ENCODE measurements around the gene ATP5PB.

ATP5PB gene

GRCh38 chr1:111476214-111476613 is 26.9 kb downstream of the ATP5PB start:
- DNase-seq = no peak

DNA sequence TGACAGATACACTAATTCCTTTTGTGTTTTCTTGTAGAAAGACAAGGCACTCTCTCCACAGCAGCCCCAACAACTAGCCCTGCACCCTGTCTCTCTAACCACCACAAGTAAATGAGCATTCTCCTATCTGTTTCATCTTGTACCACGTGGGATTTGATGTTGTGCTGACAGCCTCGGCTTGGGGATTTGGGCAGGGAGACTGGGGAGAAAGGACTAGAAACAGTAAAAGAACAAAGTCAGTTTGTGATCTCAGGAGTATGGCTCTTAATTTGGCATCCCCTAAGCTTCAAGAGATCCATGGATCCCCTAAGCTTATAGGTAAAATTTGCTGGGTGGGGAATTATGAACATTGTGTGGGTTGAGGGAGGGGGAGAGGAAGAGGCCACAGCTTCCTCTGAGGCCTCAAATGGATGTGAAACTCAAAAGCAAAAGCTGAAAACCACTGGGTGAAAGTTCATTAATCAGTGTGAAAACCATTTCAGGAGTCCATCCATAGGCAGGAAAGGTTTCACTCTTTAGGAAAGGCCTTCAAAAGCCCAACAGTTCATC is 27.6 kb downstream of the ATP5PB start:
- peak; percentile 33 for DNase-seq

GRCh38 chr1:111480674-111481073 is 31.4 kb downstream of the ATP5PB start:
- no peak for DNase-seq

DNA sequence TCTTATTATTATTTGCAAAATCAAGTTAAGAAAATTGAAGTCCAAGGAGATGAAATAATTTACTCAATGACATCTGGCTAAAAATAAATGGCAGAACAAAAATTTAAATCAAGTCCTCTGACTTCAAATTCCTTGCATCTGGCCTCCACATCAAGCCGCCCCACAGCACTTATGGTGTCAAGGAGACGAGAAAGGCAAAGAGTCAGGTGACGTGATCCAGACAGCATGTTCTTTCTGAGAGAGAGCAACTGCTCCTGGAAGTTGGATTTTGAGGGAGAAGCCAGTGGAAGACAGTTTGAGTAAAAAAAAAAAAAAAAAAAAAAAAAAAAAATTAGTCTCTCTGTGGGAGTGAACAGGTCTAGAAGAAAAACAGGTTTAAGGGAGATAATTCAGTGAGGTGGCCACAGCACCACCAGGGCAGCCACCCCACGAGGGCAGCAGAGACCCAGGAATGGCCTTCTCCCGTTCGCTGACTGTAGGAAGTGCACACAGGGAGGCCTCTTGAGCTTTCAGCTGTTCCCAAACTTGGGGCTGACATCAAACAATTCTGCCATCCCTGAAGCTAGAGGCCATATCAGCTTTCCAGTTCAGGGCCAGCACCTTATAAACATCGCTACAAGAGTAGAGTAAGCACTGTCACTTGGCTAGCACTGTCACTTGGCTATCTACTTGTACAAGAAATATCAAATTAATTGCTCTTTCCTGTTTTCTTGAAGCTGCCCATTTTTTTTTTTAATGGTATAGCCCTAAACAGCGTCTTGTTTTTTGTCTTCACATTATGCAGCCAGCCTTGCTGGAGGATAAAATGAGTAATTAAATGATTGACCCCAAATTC is 32.3 kb downstream of the ATP5PB start:
- DNase-seq = peak; percentile 68

DNA sequence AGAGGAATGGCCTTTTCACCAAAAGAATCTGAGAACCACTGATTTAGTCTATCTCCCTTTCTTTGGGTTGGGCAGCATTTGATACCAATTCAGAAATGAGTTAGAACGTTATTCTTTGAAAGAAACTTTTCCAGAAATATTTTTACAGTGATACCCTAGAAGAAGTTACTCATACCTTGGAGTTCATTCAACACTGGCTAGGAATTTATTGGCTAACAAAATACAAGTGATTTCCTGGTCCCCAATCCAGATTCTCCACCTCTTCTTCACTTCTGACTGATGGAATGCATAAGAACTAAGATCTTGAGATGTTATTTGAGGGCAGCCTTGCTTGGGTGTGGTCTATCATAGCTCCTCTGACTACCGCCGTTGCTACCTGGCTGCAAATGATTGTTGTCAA is 33.9 kb downstream of the ATP5PB start:
- no peak for DNase-seq

- no peak for DNase-seq
These were observed 34.6 kb downstream of the ATP5PB start for GRCh38 chr1:111483876-111484275.

GRCh38 chr1:111484391-111485026 is 35.2 kb downstream of the ATP5PB start:
- DNase-seq = no peak

DNA sequence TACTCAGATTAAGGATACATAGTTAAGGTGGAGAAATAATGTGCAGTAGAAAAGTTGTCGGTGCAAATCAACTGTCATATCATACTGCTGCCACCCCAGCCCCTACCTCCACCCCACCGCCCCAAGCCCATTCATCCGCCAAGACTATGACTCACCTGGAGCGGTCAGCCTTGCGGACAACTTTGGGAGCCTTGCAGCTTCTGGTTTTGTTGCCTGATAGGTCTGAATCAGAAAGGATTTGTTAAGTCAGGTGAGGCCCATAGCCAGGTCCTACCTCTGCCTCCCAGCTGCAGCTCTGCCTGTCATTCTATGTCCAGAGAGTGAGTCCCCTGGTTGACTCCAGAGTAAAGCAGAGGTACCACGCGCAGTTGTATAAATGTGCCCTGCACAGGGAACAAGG is 37.2 kb downstream of the ATP5PB start:
- DNase-seq = no peak

GRCh38 chr1:111487133-111487532 is 37.9 kb downstream of the ATP5PB start:
- DNase-seq = no peak

GRCh38 chr1:111488669-111489068 is 39.4 kb downstream of the ATP5PB start:
- no peak for DNase-seq

GRCh38 chr1:111489604-111490003 is 40.3 kb downstream of the ATP5PB start:
- no peak for DNase-seq

GRCh38 chr1:111490220-111490619 is 41.0 kb downstream of the ATP5PB start:
- DNase-seq = no peak

DNA sequence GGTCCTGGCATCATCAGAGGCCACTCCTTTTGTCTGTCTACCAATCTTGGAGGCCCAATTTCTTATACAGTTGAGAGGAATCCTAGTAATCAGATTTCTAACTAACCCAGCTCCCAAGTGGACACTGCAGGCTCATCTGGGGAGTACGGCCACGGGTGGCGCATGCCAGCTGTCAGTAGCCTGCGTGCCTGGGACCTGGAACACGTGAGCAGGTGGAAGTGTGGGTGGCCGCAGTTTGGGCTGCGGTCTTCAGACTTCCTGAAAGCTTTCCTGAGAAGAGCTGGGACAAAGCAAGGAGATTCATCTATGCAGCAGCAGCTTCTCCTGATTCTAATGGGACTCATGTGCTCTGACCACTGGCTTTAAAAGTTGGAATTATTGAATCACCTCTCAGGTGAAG is 41.8 kb downstream of the ATP5PB start:
- no peak for DNase-seq

DNA sequence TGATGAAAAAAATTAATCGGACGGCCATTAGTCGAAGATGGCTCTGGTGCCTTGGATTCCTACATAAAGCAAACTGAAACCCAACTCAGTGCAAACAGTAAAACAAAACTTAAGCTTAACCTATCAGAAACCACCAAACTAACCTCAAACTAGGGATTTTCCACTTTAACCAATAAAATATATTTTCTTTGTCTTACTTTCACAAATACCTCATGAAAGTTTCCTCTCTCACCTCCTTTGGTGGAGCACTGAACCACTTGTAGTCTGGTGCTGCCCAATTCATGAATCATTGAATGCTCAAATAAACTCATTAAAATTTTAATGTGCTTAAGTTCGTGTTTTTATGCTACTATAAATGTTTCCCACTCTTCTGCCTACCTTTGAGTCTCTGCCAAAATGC is 47.1 kb downstream of the ATP5PB start:
- DNase-seq = no peak

GRCh38 chr1:111497592-111497991 is 48.3 kb downstream of the ATP5PB start:
- no peak for DNase-seq

DNA sequence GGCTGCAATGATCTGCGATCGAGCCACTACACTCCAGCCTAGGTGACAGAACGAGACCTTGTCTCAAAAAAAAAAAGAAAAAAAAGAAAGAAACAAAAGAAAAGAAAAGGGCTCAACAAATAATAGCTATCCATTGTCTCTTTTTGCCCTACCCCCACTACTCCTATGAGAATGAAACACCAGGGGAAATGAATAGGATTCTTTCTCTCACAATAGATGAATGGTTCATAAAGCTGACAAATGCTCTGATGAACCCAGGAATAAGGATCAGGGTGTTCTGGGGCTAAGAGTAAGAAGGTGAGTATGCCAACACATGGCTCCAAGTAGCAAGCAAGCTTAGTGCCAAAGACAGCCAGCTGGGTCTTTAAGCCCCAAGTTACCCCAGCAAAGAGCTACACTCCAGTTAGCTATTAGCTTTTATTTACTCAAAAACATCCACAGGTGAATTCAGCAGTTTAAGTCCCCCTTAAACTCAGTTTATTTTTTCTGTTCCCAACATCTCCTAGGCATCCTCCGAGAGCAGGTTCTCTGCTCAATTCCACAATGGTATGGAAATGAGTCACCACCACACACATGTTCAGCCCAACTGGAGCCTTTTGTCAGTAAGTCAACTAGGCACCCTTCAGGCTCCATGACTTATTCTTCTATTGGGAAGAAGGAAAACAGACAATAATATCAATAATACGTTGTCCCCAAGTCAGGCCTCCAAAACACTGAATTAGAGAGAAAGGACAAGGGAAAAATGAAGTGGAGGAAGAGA is 49.9 kb downstream of the ATP5PB start:
- no peak for DNase-seq

DNA sequence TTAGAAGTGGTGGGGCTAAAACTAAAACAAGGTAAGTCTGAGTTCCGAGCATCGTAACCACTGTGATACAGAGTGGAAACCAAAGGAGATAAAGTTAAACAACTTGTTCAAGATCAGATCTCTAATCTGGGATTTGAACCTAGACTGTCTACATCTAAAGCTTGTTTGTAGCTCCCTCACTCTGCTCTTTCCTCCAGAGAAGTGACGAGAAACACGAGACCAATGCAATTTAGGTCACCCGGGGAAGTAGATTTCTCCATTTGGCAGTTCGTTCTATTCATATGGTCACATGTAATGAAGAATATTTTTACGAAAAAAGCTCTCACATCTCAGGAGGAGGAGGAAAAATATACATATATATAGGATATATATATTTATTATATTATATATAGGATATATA is 52.4 kb downstream of the ATP5PB start:
- DNase-seq = no peak

GRCh38 chr1:111503585-111504060 is 54.4 kb downstream of the ATP5PB start, which contains the start of the genes ADORA3 and TMIGD3:
Gene ADORA3, minus strand, starts transcription at chr1:111503633. Its CDS starts 279 bp downstream, at chr1:111503354.
Gene TMIGD3, minus strand, starts transcription at chr1:111503633. Its CDS starts 279 bp downstream, at chr1:111503354.
- no peak for DNase-seq

- DNase-seq = no peak
These were observed 54.8 kb downstream of the ATP5PB start for GRCh38 chr1:111504097-111504496.

DNA sequence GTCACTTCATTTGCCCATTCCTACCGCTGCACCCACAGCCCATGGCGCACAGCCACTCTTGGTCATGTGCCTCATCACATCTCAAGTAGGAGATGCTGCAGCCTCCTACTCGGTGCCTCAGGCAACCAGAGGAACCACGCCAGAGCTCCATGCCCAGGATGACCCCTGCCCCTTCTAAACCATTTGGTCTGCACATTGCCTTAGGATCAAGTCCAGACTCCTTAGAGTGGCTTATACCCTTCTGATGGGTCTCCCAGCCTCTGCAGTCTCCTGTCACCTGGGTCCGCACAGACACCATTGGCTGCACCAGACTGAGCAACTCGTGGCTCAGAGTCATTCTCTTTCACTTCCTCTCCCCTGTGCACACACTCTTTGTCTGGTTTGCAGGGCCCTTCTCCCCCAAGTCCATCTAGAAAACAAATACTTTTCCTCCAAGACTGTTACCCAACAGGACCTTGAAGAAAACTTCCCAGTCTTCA is 56.4 kb downstream of the ATP5PB start:
- no peak for DNase-seq

GRCh38 chr1:111506561-111506960 is 57.3 kb downstream of the ATP5PB start:
- no peak for DNase-seq

- DNase-seq = peak; percentile 59
These were observed 58.3 kb downstream of the ATP5PB start for GRCh38 chr1:111507411-111508201.

Data from stimulated activated CD4-positive, alpha-beta T cell treated with anti-CD3 and anti-CD28 coated beads, Interleukin-4, amount 100 ng/mL, for 24 hours (primary cell).